H1 (cell line): ENCODE data around the gene HDAC6. TPM values are rescaled to one million over a fixed set of nuclear protein-coding genes. Genes with fewer than 3 reads are reported as not detected.

ENCODE experiments used
- CTCF ChIA-PET: fragments of 300-600 bp; sonication (Branson Sonifier 250); formaldehyde crosslinking; loops from one replicate; lab custom pipeline; 2021; ENCODE audit not compliant: partially characterized antibody; lab: Charles Lee
- POLR2A ChIA-PET: fragments of 300-600 bp; sonication (Branson Sonifier 250); formaldehyde crosslinking; loops from one replicate; lab custom pipeline; 2021; ENCODE audit warnings: inconsistent platforms; ENCODE audit not compliant: partially characterized antibody; lab: Charles Lee
- DNase-seq, 2 experiments: peaks; one replicate each; pipeline versions ENCODE4 v3.0.0 to v3.0.0-alpha.2; 2010 to 2022; ENCODE audit warnings: low spot score in 2 of 2, low read depth in 1 of 2, mixed read lengths in 1 of 2
- FAIRE-seq: peaks from 2 replicates; lab custom pipeline; 2011; peaks lifted over from hg19 to GRCh38; lab: Jason Lieb, UNC
- H2AFZ ChIP-seq: 2 replicates; pipeline ENCODE4 v1.8.1; 2012; ENCODE audit warnings: low read length, inconsistent platforms
- H2AK5ac ChIP-seq: 2 replicates; pipeline ENCODE4 v1.6.1; 2013; ENCODE audit warnings: low read depth, low read length
- H2BK120ac ChIP-seq: replicated peaks from 2 replicates; pipeline ENCODE3; 2013; ENCODE audit warnings: low read depth, low read length, inconsistent platforms
- H2BK12ac ChIP-seq: 2 replicates; pipeline ENCODE4 v1.6.1; 2013; ENCODE audit warnings: low read depth, low read length
- H2BK15ac ChIP-seq: 2 replicates; pipeline ENCODE4 v1.6.1; 2013; ENCODE audit warnings: low read length
- H2BK20ac ChIP-seq: 2 replicates; pipeline ENCODE4 v1.6.1; 2013; ENCODE audit warnings: low read length
- H2BK5ac ChIP-seq: 2 replicates; pipeline ENCODE4 v1.6.1; 2013; ENCODE audit warnings: low read depth, low read length
- H3K14ac ChIP-seq: 2 replicates; pipeline ENCODE4 v1.6.1; 2013; ENCODE audit warnings: inconsistent platforms; ENCODE audit not compliant: insufficient read length
- H3K18ac ChIP-seq: 2 replicates; pipeline ENCODE4 v1.6.1; 2013; ENCODE audit warnings: low read length; ENCODE audit errors: extremely low read depth
- H3K23ac ChIP-seq: 2 replicates; pipeline ENCODE4 v1.6.1; 2013; ENCODE audit warnings: inconsistent platforms; ENCODE audit not compliant: insufficient read length
- H3K23me2 ChIP-seq: 2 replicates; pipeline ENCODE4 v1.6.1; 2013; ENCODE audit warnings: low read depth, low read length
- H3K27ac ChIP-seq: 2 replicates; pipeline ENCODE4 v1.6.1; 2011; ENCODE audit warnings: low read depth, low read length, inconsistent platforms
- H3K27me3 ChIP-seq, 4 experiments: replicated peaks in 1 of 4; 1 replicate in 1 of 4; 2 replicates in 3 of 4; pipeline versions ENCODE4 v1.6.1 to v1.8.1; 2011 to 2013; ENCODE audit warnings: low read length in 3 of 4, mild to moderate bottlenecking in 3 of 4, inconsistent platforms in 2 of 4, mixed read lengths in 2 of 4, moderate library complexity in 1 of 4; ENCODE audit not compliant: control insufficient read depth in 3 of 4, insufficient read depth in 3 of 4; ENCODE audit errors: extremely low read depth in 1 of 4
- H3K36me3 ChIP-seq, 4 experiments: 2 replicates each; pipeline versions ENCODE4 v1.6.1 to v1.8.1; 2011 to 2013; ENCODE audit warnings: mild to moderate bottlenecking in 4 of 4, low read length in 3 of 4, moderate library complexity in 2 of 4, control low read depth in 1 of 4, inconsistent platforms in 1 of 4; ENCODE audit not compliant: insufficient read depth in 4 of 4, control insufficient read depth in 2 of 4
- H3K4ac ChIP-seq: replicated peaks from 2 replicates; pipeline ENCODE3; 2013; ENCODE audit warnings: low read length, low read depth, mixed read lengths, inconsistent platforms; ENCODE audit not compliant: insufficient read length
- H3K4me1 ChIP-seq, 4 experiments: replicated peaks in 1 of 4; 1 replicate in 1 of 4; 2 replicates in 3 of 4; pipeline versions ENCODE4 v1.6.1 to v1.8.1; 2011 to 2013; ENCODE audit warnings: low read length in 3 of 4, inconsistent platforms in 2 of 4, mixed read lengths in 1 of 4; ENCODE audit not compliant: insufficient read depth in 4 of 4, control insufficient read depth in 3 of 4
- H3K4me2 ChIP-seq, 2 experiments: 2 replicates each; pipeline versions ENCODE4 v1.6.1 to v1.8.1; 2011 to 2013; ENCODE audit warnings: low read depth in 2 of 2, low read length in 2 of 2, control low read depth in 1 of 2, inconsistent platforms in 1 of 2, mild to moderate bottlenecking in 1 of 2; ENCODE audit not compliant: insufficient read depth in 1 of 2
- H3K4me3 ChIP-seq, 4 experiments: fragments of 200-600, 300-600 bp in 1 of 4; sonication (generic), shearing (Covaris generic), sonication (Bioruptor Twin) in 1 of 4; 2 replicates each; pipeline versions ENCODE4 v1.5.1 to v1.8.1; 2011 to 2016; ENCODE audit warnings: low read length in 4 of 4, low read depth in 3 of 4, control low read depth in 2 of 4, inconsistent platforms in 2 of 4, mild to moderate bottlenecking in 2 of 4, mixed read lengths in 1 of 4, moderate library complexity in 1 of 4; ENCODE audit not compliant: insufficient read depth in 2 of 4; ENCODE audit errors: extremely low read depth in 1 of 4
- H3K56ac ChIP-seq: replicated peaks from 2 replicates; pipeline ENCODE3; 2013; ENCODE audit warnings: low read depth, mild to moderate bottlenecking, mixed read lengths, low read length, inconsistent platforms; ENCODE audit not compliant: insufficient read length
- H3K79me1 ChIP-seq: 2 replicates; pipeline ENCODE4 v1.6.1; 2013; ENCODE audit warnings: low read depth, low read length, control low read depth
- H3K79me2 ChIP-seq, 2 experiments: 2 replicates each; pipeline versions ENCODE4 v1.6.1 to v1.8.1; 2012 to 2013; ENCODE audit warnings: low read length in 2 of 2, mild to moderate bottlenecking in 2 of 2, inconsistent platforms in 1 of 2; ENCODE audit not compliant: insufficient read depth in 2 of 2, control insufficient read depth in 1 of 2
- H3K9ac ChIP-seq, 4 experiments: replicated peaks in 1 of 4; 1 replicate in 1 of 4; 2 replicates in 3 of 4; pipeline versions ENCODE4 v1.6.1 to v1.8.1; 2011 to 2013; ENCODE audit warnings: low read depth in 3 of 4, low read length in 3 of 4, control low read depth in 2 of 4, mild to moderate bottlenecking in 2 of 4, moderate library complexity in 2 of 4, inconsistent platforms in 1 of 4; ENCODE audit errors: extremely low read depth in 1 of 4
- H3K9me3 ChIP-seq, 2 experiments: 2 replicates each; pipeline versions ENCODE4 v1.6.1 to v1.8.1; 2012 to 2013; ENCODE audit warnings: mild to moderate bottlenecking in 2 of 2, moderate library complexity in 2 of 2, control low read depth in 1 of 2, inconsistent platforms in 1 of 2, low read depth in 1 of 2, low read length in 1 of 2, mixed read lengths in 1 of 2; ENCODE audit not compliant: insufficient read depth in 2 of 2
- H4K20me1 ChIP-seq, 2 experiments: replicated peaks in 1 of 2; 2 replicates each; pipeline versions ENCODE3 to v1.8.1; 2011 to 2013; ENCODE audit warnings: inconsistent platforms in 2 of 2, low read length in 2 of 2, mild to moderate bottlenecking in 1 of 2; ENCODE audit not compliant: insufficient read depth in 2 of 2, control insufficient read depth in 1 of 2
- H4K5ac ChIP-seq: 2 replicates; pipeline ENCODE4 v1.6.1; 2013; ENCODE audit warnings: low read length, low read depth, mixed read lengths, inconsistent platforms; ENCODE audit not compliant: insufficient read length
- H4K8ac ChIP-seq: 2 replicates; pipeline ENCODE4 v1.8.0; 2013; ENCODE audit warnings: mild to moderate bottlenecking, moderate library complexity, low read length, inconsistent platforms; ENCODE audit not compliant: insufficient read depth; ENCODE audit errors: extremely low read depth
- H4K91ac ChIP-seq: replicated peaks from 2 replicates; pipeline ENCODE3; 2013; ENCODE audit warnings: low read length, mixed read lengths, inconsistent platforms; ENCODE audit not compliant: insufficient read length
- CBX8 ChIP-seq: fragments of 300-800, 300-1000 bp; sonication (generic); IDR thresholded peaks from 2 replicates; pipeline ENCODE4 v1.7.1; 2016; ENCODE audit warnings: low read depth, low read length, borderline replicate concordance
- CHD1 ChIP-seq: IDR thresholded peaks from 2 replicates; pipeline ENCODE4 v1.6.1; 2012; ENCODE audit warnings: low read depth, low read length, improper control_type of control experiment
- CREB1 ChIP-seq: IDR thresholded peaks from 2 replicates; pipeline ENCODE4 v1.6.1; 2012; ENCODE audit warnings: inconsistent platforms
- EP300 ChIP-seq, 2 experiments: IDR thresholded peaks; 1 replicate in 1 of 2; 2 replicates in 1 of 2; pipeline ENCODE4 v1.6.1; 2011 to 2012; ENCODE audit warnings: low read depth in 2 of 2, low read length in 2 of 2, mild to moderate bottlenecking in 2 of 2, borderline replicate concordance in 1 of 2, inconsistent platforms in 1 of 2, moderate library complexity in 1 of 2
- EZH2 ChIP-seq: fragments of 200-600 bp; sonication (generic); IDR thresholded peaks from 2 replicates; pipeline ENCODE4 v1.7.1; 2012; ENCODE audit warnings: low read depth, mild to moderate bottlenecking, moderate library complexity, low read length, inconsistent platforms; ENCODE audit not compliant: severe bottlenecking
- HDAC6 ChIP-seq: IDR thresholded peaks from one replicate; pipeline ENCODE4 v1.7.1; 2012; ENCODE audit warnings: low read depth, mild to moderate bottlenecking, inconsistent platforms, low read length, moderate library complexity
- JUN ChIP-seq: IDR thresholded peaks from 2 replicates; pipeline ENCODE4 v1.6.1; 2011; ENCODE audit warnings: low read depth, mild to moderate bottlenecking, improper control_type of control experiment, low read length
- KDM4A ChIP-seq: IDR thresholded peaks from one replicate; pipeline ENCODE4 v1.7.1; 2012; ENCODE audit warnings: low read depth, mild to moderate bottlenecking, moderate library complexity, low read length, inconsistent platforms; ENCODE audit not compliant: severe bottlenecking
- KDM5A ChIP-seq: fragments of 200-600 bp; IDR thresholded peaks from 2 replicates; pipeline ENCODE4 v1.7.1; 2012; ENCODE audit warnings: mild to moderate bottlenecking, low read length, inconsistent platforms, mixed read lengths
- MAX ChIP-seq: IDR thresholded peaks from 2 replicates; pipeline ENCODE4 v1.6.1; 2012; ENCODE audit warnings: inconsistent platforms
- RFX5 ChIP-seq: IDR thresholded peaks from 2 replicates; pipeline ENCODE4 v1.6.1; 2011; ENCODE audit warnings: low read depth, low read length, improper control_type of control experiment, borderline replicate concordance
- SIX5 ChIP-seq: IDR thresholded peaks from 2 replicates; pipeline ENCODE4 v1.6.1; 2011; ENCODE audit warnings: mild to moderate bottlenecking, low read depth, low read length
- SP1 ChIP-seq: IDR thresholded peaks from 2 replicates; pipeline ENCODE4 v1.6.1; 2011; ENCODE audit warnings: low read depth, low read length
- SP4 ChIP-seq: IDR thresholded peaks from 2 replicates; pipeline ENCODE4 v1.6.1; 2012; ENCODE audit warnings: low read length, inconsistent platforms
- SUZ12 ChIP-seq: fragments of 200-600 bp; sonication (generic); IDR thresholded peaks from 2 replicates; pipeline ENCODE4 v1.6.1; 2012; ENCODE audit warnings: mild to moderate bottlenecking, inconsistent platforms, low read length, moderate library complexity, mixed read lengths
- TAF1 ChIP-seq: IDR thresholded peaks from 2 replicates; pipeline ENCODE4 v1.6.1; 2011; ENCODE audit warnings: mild to moderate bottlenecking, low read depth, low read length
- WGBS, 2 experiments: shearing (Covaris generic) in 1 of 2; methylation state at CpG; one replicate each; pipeline versions ENCODE4 v1.1.6 to v1.1.7; 2013 to 2015; ENCODE audit warnings: low lambda C conversion rate in 2 of 2, mixed read lengths in 2 of 2, inconsistent platforms in 1 of 2, low coverage in 1 of 2, missing lambda C conversion rate in 1 of 2; ENCODE audit not compliant: insufficient replicate concordance in 2 of 2, insufficient coverage in 1 of 2, insufficient read length in 1 of 2; ENCODE audit errors: extremely low coverage in 1 of 2, missing lambda C conversion rate in 1 of 2; 5-methylcytosine and 5-hydroxymethylcytosine counted together
- polyA plus RNA-seq, 7 experiments: library from polyadenylated mRNA; depleted of rRNA in 3 of 7; stranded (reverse) in 5 of 7; unstranded in 2 of 7; fragments of >200 nt in 5 of 7; fragments of 200-250 nt in 2 of 7; gene quantifications; 1 replicate in 5 of 7; 2 replicates in 1 of 7; 4 replicates in 1 of 7; pipeline versions ENCODE4 v1.2.1 to v1.2.3, GENCODE V29; 2011 to 2013; ENCODE audit warnings: missing spikeins in 2 of 7, mixed read lengths in 2 of 7
- total RNA-seq: library from RNA; stranded (reverse); fragmentation: NEBNext Ultra II Directional; extraction: Animal tissue kit (Norgen Biotek cat#: 25700); gene quantifications from 2 replicates; pipeline ENCODE4 v1.2.1, GENCODE V29; 2021

Gene HDAC6
- total and polyA plus RNA-seq, 2 of the 8 experiments (the other 6 are each of a cell fraction or from before 2014, with no cell fraction given), result 34.0 to 51.8 TPM

GRCh38 chrX:48798318-48798717 is 3.5 kb upstream of the HDAC6 start:
- Histone ChIP-seq H2BK20ac (no peak overlapping the region), H3K4me3 (no peak overlapping the region), H4K8ac (no peak overlapping the region), H2AK5ac (no peak overlapping the region), H3K9ac (no peak overlapping the region), H3K56ac (no peak overlapping the region), H4K91ac (no peak overlapping the region), H3K79me2 (no peaks in the 10 kb centered on the region), H3K9me3 (no peaks in the 10 kb centered on the region), H2BK15ac (no peak overlapping the region), H4K5ac (no peak overlapping the region), H3K36me3 (no peaks in the 10 kb centered on the region), H3K79me1 (no peaks in the 10 kb centered on the region), H3K27me3 (no peaks in the 10 kb centered on the region), H2BK120ac (no peak overlapping the region), H4K20me1 (no peaks in the 10 kb centered on the region), H3K23ac (no peak overlapping the region), H3K4me1 (no peaks in the 10 kb centered on the region; a peak in 2 of 7 replicates), H2BK5ac (no peak overlapping the region), H3K14ac (no peak overlapping the region), H3K27ac (no peak overlapping the region), H3K18ac (no peak overlapping the region), H3K23me2 (no peaks in the 10 kb centered on the region; the same call in 1 of the 2 replicates), H2AFZ (no peak overlapping the region), H2BK12ac (no peak overlapping the region), H3K4ac (no peak overlapping the region), H3K4me2 (no peak overlapping the region)
- no peak for FAIRE-seq
- ChIA-PET POLR2A (no interaction called here), CTCF (interaction anchor here (0.6 to 1.5 kb wide), 4 partner anchors 33 to 179 kb away, joined by 3 to 4 read pairs (median 3); no protein-coding TSS in a partner anchor)
- DNase-seq, result no peak
- WGBS, 2 experiments, result 90% methylated on average over 2 of the region's 2 CpGs; no CpG with 5 or more reads in 1 of the 2 experiments
- TF ChIP-seq RFX5 (no peak), KDM5A (no peak), EP300 (IDR thresholded peaks at IDR 0.05; ENCODE audit: borderline replicate concordance in 1 of 2, low read depth in 2 of 2, low read length in 2 of 2) (no peak), CREB1 (no peak), SP1 (no peak), CHD1 (no peak), SP4 (no peak), KDM4A (no peak), EZH2 (no peak), JUN (no peak), HDAC6 (no peak), SIX5 (no peak), CBX8 (no peak), MAX (no peak), TAF1 (no peak), SUZ12 (no peak)
